Measurements from ENCODE around the gene GPR87. TPM values are rescaled to one million over a fixed set of nuclear protein-coding genes. Genes with fewer than 3 reads are reported as not detected.

GPR87 gene
- total RNA-seq, 1 experiment from 2014 or later = 3.8 TPM

DNA sequence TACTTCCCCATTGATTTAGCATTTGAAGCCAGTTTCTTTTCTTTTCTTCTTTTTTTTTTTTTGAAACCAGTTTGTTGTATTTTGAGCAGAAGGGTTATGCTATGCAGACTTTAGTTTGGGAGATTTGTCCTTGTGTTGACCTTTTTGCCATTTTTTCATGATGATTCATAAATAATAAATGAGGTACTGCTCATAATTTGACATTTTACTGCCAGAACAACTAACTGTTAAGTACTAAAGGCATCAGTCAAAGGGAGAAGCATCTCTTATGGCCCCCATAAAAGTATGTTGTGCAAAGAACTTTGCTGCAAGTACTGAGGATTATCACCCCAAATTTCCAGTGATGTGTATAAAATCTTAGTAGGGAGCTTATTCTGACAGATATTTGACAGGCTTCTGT, 1.7 kb upstream of the GPR87 start:
- CTCF ChIA-PET = interaction anchor here (1.6 kb wide), 1 partner anchor 9 kb away, joined by 5 read pairs; no protein-coding TSS in a partner anchor
- peak overlapping the region; percentile 77 for H3K4me2 ChIP-seq (ENCODE audit: low read length)
- POLR2A ChIA-PET = no interaction called here
- RAD21 ChIA-PET (ENCODE audit: low non-redundant PET in 1 of 2, low total read pairs in 2 of 2, uncharacterized antibody in 2 of 2, unreplicated experiment in 2 of 2) = no interaction called here
- peaks cover 44 to 52% of the 10 kb centered on the region in 2 experiments for H3K4me1 ChIP-seq (ENCODE audit: control insufficient read depth in 1 of 2, insufficient read depth in 2 of 2, low read length in 2 of 2)
- H2AFZ ChIP-seq (ENCODE audit: low read depth, low read length, poor library complexity, severe bottlenecking) = no peak overlapping the region
- H3K36me3 ChIP-seq (ENCODE audit: control insufficient read depth in 1 of 2, insufficient read depth in 2 of 2, low read length in 2 of 2) = no peaks in the 10 kb centered on the region
- no peaks in the 10 kb centered on the region for H4K20me1 ChIP-seq (ENCODE audit: insufficient read depth)
- H3K79me2 ChIP-seq (ENCODE audit: insufficient read depth, low read length) = no peaks in the 10 kb centered on the region
- ATAC-seq (no peak), DNase-seq (ENCODE audit: low read depth, low spot score) (no peak)
- TF ChIP-seq POLR2A (IDR thresholded peaks at IDR 0.05; ENCODE audit: borderline replicate concordance, extremely low read depth, insufficient read depth, insufficient read length) (no peak), CBX3 (IDR thresholded peaks at IDR 0.05; ENCODE audit: low read depth) (no peak), FOSL1 (IDR thresholded peaks at IDR 0.05; ENCODE audit: low read depth) (no peak), POLR2AphosphoS5 (IDR thresholded peaks at IDR 0.05; ENCODE audit: low read depth, low read length) (no peak), RAD21 (IDR thresholded peaks at IDR 0.05; ENCODE audit: low read depth) (no peak), SRF (IDR thresholded peaks at IDR 0.05; ENCODE audit: low read depth) (no peak), EZH2 (IDR thresholded peaks at IDR 0.05) (no peak), SIN3A (IDR thresholded peaks at IDR 0.05; ENCODE audit: low read depth) (no peak), JUND (IDR thresholded peaks at IDR 0.05) (no peak), YY1 (IDR thresholded peaks at IDR 0.05; ENCODE audit: extremely low read depth, insufficient replicate concordance, low read depth, low read length) (no peak), TCF7L2 (IDR thresholded peaks at IDR 0.05; ENCODE audit: borderline replicate concordance, extremely low read depth, insufficient read depth, insufficient read length) (no peak), ELF1 (IDR thresholded peaks at IDR 0.05; ENCODE audit: borderline replicate concordance, low read depth) (no peak), ZNF274 (IDR thresholded peaks at IDR 0.05; ENCODE audit: low read depth, low read length) (no peak)
- TF ChIP-seq, protein P1, sequence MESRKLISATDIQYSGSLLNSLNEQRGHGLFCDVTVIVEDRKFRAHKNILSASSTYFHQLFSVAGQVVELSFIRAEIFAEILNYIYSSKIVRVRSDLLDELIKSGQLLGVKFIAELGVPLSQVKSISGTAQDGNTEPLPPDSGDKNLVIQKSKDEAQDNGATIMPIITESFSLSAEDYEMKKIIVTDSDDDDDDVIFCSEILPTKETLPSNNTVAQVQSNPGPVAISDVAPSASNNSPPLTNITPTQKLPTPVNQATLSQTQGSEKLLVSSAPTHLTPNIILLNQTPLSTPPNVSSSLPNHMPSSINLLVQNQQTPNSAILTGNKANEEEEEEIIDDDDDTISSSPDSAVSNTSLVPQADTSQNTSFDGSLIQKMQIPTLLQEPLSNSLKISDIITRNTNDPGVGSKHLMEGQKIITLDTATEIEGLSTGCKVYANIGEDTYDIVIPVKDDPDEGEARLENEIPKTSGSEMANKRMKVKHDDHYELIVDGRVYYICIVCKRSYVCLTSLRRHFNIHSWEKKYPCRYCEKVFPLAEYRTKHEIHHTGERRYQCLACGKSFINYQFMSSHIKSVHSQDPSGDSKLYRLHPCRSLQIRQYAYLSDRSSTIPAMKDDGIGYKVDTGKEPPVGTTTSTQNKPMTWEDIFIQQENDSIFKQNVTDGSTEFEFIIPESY (IDR thresholded peaks at IDR 0.05; ENCODE audit: extremely low read depth, insufficient replicate concordance, low read length) = no peak
- TF ChIP-seq, protein P2, sequence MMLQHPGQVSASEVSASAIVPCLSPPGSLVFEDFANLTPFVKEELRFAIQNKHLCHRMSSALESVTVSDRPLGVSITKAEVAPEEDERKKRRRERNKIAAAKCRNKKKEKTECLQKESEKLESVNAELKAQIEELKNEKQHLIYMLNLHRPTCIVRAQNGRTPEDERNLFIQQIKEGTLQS (IDR thresholded peaks at IDR 0.05) = no peak
- TF ChIP-seq, protein P3, sequence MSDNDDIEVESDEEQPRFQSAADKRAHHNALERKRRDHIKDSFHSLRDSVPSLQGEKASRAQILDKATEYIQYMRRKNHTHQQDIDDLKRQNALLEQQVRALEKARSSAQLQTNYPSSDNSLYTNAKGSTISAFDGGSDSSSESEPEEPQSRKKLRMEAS (IDR thresholded peaks at IDR 0.05) = no peak
- no peaks in the 10 kb centered on the region for H3K27me3 ChIP-seq (ENCODE audit: insufficient read depth, low read length)
- no peaks in the 10 kb centered on the region for H3K9me3 ChIP-seq (ENCODE audit: control insufficient read depth in 1 of 2, insufficient read depth in 1 of 2, low read depth in 1 of 2, low read length in 2 of 2)
- H3K27ac ChIP-seq (ENCODE audit: low read depth, low read length) = no peak overlapping the region
- intact Hi-C loops (cut with micrococcal nuclease) = no loop called here
- BruUV-seq (replicated peaks) = no TSS peak
- H3K9ac ChIP-seq (ENCODE audit: low read length) = no peak overlapping the region
- H3K4me3 ChIP-seq (replicated peaks in 1 of 2; ENCODE audit: low read depth in 1 of 2, low read length in 2 of 2) = no peak overlapping the region
- H3K9me2 ChIP-seq (ENCODE audit: insufficient read depth) = no peaks in the 10 kb centered on the region
